Right atrium auricular region (tissue), 2 donors: Measurements from ENCODE around the gene MAPK14. TPM values are rescaled to one million over a fixed set of nuclear protein-coding genes. Genes with fewer than 3 reads are reported as not detected.
"Not testable (repeated sequence)": the region's sequence is repeated elsewhere in the genome, so short reads cannot be mapped to it uniquely, and the experiment has no call there.

Source experiments
- DNase-seq: peaks from one replicate; pipeline ENCODE4 v3.0.0-alpha.2; 2019; ENCODE audit warnings: low spot score
- H3K27ac ChIP-seq, 2 donors: fragments of 200-600 bp; sonication (generic); 1 replicate in 1 of 2; 2 replicates in 1 of 2; pipeline ENCODE4 v1.5.1; 2016 to 2019
- H3K27me3 ChIP-seq, 2 donors: fragments of 200-600 bp; sonication (generic); one replicate each; pipeline versions ENCODE4 v1.5.1 to v1.6.0; 2017 to 2019
- H3K36me3 ChIP-seq: fragments of 200-600 bp; sonication (generic); one replicate; pipeline ENCODE4 v1.5.1; 2016
- H3K4me1 ChIP-seq, 2 donors: fragments of 200-600 bp; sonication (generic); one replicate each; pipeline versions ENCODE4 v1.5.1 to v1.6.0; 2017 to 2019
- H3K4me3 ChIP-seq, 2 donors: fragments of 200-600 bp; sonication (generic); 1 replicate in 1 of 2; 2 replicates in 1 of 2; pipeline ENCODE4 v1.5.1; 2017 to 2019; ENCODE audit warnings: mild to moderate bottlenecking in 1 of 2, moderate library complexity in 1 of 2
- H3K9me3 ChIP-seq, 2 donors: fragments of 200-600 bp; sonication (generic); one replicate each; pipeline ENCODE4 v1.5.1; 2019
- total RNA-seq, 2 donors: library from RNA; depleted of rRNA; stranded (reverse); fragments of >200 nt; gene quantifications; one replicate each; pipeline ENCODE4 v1.1.0, GENCODE V29; 2016
- TF ChIP-seq, protein P1 (sequence below), 2 donors: fragments of 200-600 bp; sonication (generic); IDR thresholded peaks; one replicate each; pipeline ENCODE4 v1.5.1; 2019; ENCODE audit warnings: antibody characterized with exemption in 2 of 2

MAPK14 gene
- total RNA-seq, 2 donors from 2014 or later, result 39.1 to 46.7 TPM

DNA sequence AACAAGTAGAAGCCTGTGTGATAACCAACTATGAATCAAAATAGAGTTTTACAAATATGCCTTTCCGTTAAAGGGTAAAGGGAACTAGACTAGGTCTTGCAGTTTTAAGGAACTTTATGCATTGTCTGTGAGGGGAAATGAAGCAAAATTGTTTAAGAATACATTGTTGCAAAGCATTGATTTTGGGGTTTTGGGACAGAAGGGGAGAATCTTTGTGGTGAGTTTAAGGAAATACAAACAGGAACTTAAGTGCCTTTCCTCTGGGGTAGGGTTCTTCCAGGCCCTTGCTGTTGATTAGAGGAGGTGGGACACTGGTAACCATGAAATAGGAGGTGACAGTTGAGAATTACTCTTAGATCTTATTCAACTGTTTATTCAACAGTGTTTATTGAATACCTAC, 4.7 kb downstream of the MAPK14 start:
- no peak for DNase-seq
- no peak overlapping the region for H3K27ac ChIP-seq
- H3K4me1 ChIP-seq, result peaks cover 0 to 69% of the 10 kb centered on the region in 2 donors
- TF ChIP-seq, protein P1, sequence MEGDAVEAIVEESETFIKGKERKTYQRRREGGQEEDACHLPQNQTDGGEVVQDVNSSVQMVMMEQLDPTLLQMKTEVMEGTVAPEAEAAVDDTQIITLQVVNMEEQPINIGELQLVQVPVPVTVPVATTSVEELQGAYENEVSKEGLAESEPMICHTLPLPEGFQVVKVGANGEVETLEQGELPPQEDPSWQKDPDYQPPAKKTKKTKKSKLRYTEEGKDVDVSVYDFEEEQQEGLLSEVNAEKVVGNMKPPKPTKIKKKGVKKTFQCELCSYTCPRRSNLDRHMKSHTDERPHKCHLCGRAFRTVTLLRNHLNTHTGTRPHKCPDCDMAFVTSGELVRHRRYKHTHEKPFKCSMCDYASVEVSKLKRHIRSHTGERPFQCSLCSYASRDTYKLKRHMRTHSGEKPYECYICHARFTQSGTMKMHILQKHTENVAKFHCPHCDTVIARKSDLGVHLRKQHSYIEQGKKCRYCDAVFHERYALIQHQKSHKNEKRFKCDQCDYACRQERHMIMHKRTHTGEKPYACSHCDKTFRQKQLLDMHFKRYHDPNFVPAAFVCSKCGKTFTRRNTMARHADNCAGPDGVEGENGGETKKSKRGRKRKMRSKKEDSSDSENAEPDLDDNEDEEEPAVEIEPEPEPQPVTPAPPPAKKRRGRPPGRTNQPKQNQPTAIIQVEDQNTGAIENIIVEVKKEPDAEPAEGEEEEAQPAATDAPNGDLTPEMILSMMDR (IDR thresholded peaks at IDR 0.05), result no peak
- H3K9me3 ChIP-seq, result no peaks in the 10 kb centered on the region
- no peaks in the 10 kb centered on the region for H3K36me3 ChIP-seq
- no peaks in the 10 kb centered on the region for H3K27me3 ChIP-seq
- no peak overlapping the region for H3K4me3 ChIP-seq

DNA sequence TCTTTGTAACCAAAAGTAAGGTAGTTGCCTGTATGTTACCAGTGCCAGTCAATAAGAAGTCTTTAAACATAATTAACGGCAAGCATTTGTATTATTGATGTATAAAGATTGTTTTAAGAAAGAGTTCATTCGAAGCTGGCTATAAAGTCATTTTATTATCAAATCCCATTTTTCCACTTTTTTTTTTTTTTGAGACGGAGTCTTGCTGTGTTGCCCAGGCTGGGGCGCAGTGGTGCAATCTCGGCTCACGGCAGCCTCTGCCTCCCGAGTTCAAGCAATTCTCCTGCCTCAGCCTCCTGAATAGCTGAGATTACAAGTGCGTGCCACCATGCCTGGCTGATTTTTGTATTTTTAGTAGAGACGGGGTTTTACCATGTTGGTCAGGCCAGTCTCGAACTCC, 5.5 kb downstream of the MAPK14 start:
- H3K27ac ChIP-seq, H3K4me3 ChIP-seq, DNase-seq, H3K27me3 ChIP-seq, H3K36me3 ChIP-seq, H3K9me3 ChIP-seq: not testable (repeated sequence)
- H3K4me1 ChIP-seq, result peaks cover 0 to 77% of the 10 kb centered on the region in 2 donors

DNA sequence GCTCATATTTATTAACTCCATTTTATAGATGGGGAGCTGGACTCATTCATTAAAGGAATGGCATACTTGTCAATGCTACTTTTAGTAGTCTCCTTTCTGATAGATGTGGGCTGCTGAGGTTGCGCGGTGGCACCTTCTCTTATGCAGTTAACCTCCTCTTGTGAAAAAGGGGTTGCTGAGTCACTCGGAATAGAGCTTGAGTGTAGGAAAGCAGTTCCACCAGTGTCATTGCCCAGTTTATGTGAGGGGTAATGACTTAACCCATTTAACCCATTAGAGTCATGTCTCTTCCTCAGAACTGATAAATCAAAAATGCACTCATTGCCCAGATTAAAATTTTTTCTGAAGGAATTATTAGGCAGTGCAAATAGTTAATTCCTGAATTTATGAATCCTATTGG, 6.3 kb downstream of the MAPK14 start:
- no peaks in the 10 kb centered on the region for H3K9me3 ChIP-seq
- no peak overlapping the region for H3K27ac ChIP-seq
- H3K36me3 ChIP-seq, result no peaks in the 10 kb centered on the region
- DNase-seq, result no peak
- H3K27me3 ChIP-seq, result no peaks in the 10 kb centered on the region
- H3K4me3 ChIP-seq, result no peak overlapping the region
- TF ChIP-seq, protein P1 (IDR thresholded peaks at IDR 0.05), result no peak
- peaks cover 0 to 85% of the 10 kb centered on the region in 2 donors for H3K4me1 ChIP-seq

DNA sequence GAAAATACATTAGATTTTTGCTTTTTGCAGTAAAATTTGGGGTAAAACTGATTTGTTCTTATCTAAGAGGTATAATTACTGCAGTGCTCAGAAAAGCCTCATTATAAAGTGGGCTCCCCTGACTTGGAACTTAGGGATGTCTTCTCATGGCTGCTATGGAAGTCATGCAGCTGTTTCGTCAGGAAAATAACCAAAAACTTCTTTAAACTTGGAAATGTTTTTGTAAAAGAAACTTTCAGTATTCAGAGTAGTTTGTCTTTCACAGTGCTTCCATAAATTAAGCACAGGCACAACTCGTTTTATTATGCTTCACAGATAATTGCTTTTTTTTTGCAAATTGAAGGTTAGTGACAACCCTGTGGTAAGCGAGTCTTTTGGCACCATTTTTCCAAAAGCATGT, 6.8 kb downstream of the MAPK14 start:
- H3K9me3 ChIP-seq, result no peaks in the 10 kb centered on the region
- H3K27ac ChIP-seq, result no peak overlapping the region
- H3K4me1 ChIP-seq, result peaks cover 0 to 89% of the 10 kb centered on the region in 2 donors
- TF ChIP-seq, protein P1 (IDR thresholded peaks at IDR 0.05), result no peak
- H3K27me3 ChIP-seq, result no peaks in the 10 kb centered on the region
- DNase-seq, result no peak
- H3K4me3 ChIP-seq, result no peak overlapping the region
- H3K36me3 ChIP-seq, result no peaks in the 10 kb centered on the region

- Histone ChIP-seq H3K27me3 (no peaks in the 10 kb centered on the region), H3K4me1 (peaks cover 0 to 88% of the 10 kb centered on the region in 2 donors), H3K36me3 (no peaks in the 10 kb centered on the region), H3K9me3 (no peaks in the 10 kb centered on the region), H3K27ac (no peak overlapping the region), H3K4me3 (no peak overlapping the region)
- DNase-seq, result no peak
- TF ChIP-seq, protein P1 (IDR thresholded peaks at IDR 0.05), result no peak
These were observed 7.6 kb downstream of the MAPK14 start for GRCh38 chr6:36035225-36035624.

DNA sequence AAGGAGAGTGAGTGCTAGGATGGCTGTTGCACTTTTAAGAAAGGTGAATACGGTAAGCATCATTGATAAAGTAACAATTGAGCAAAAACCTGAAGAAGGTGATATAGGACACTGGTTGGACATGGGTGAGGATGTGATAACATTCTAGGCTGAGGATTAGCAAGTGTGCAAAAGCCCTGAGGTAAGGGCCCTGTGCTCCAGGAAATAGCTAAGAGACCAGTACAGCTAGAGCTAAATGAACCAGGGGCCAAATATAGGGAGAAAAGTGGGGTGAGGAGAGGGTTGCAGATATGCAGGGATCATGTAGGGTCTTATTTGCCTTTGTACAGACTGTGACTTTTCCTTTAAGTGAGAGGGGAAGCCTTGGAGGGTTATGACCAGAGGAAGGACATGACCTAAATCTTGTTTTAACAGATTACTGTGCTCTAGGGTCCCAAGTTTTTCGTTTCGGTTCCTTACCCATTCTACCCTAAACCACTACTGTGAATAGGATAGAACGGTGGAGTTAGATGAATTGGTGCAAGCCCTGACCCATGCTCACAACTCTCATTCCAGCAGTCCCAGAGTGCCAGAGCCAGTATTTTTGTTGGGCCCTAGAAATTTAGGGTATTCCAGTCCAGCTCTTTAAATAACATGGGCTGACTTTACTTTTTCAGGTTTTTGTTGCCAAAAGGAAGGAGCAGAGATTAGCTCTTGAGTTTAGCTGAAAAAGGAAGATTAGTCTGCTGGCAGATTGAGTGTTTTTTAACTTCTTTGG, 10.7 kb downstream of the MAPK14 start:
- Histone ChIP-seq H3K4me3 (no peak overlapping the region), H3K27ac (no peak overlapping the region), H3K4me1 (peaks cover 0 to 66% of the 10 kb centered on the region in 2 donors), H3K27me3 (no peaks in the 10 kb centered on the region), H3K36me3 (no peaks in the 10 kb centered on the region), H3K9me3 (no peaks in the 10 kb centered on the region)
- TF ChIP-seq, protein P1 (IDR thresholded peaks at IDR 0.05), result no peak
- no peak for DNase-seq
